Measurements from ENCODE around the gene WNK2. TPM values are rescaled to one million over a fixed set of nuclear protein-coding genes. Genes with fewer than 3 reads are reported as not detected.
"Not testable (repeated sequence)": the region's sequence is repeated elsewhere in the genome, so short reads cannot be mapped to it uniquely, and the experiment has no call there.

The WNK2 gene
- total and polyA plus RNA-seq, 2 donors, result 4.8 to 9.3 TPM

GRCh38 chr9:93316726-93317494 is 133.0 kb downstream of the WNK2 start:
- H3K4me1 ChIP-seq (ENCODE audit: insufficient read depth), result no peaks in the 10 kb centered on the region
- no peak overlapping the region for H3K4me3 ChIP-seq (ENCODE audit: low read depth, low read length)
- DNase-seq (ENCODE audit: extremely low spot score), result no peak
- H3K36me3 ChIP-seq (ENCODE audit: insufficient read depth), result no peaks in the 10 kb centered on the region
- 88% methylated on average over 12 of the region's 12 CpGs for WGBS
- no peak overlapping the region for H3K27ac ChIP-seq (ENCODE audit: low read depth)

- Histone ChIP-seq H3K4me1 (ENCODE audit: insufficient read depth) (no peaks in the 10 kb centered on the region), H3K4me3 (ENCODE audit: low read depth, low read length) (no peak overlapping the region), H3K36me3 (ENCODE audit: insufficient read depth) (no peaks in the 10 kb centered on the region), H3K27ac (ENCODE audit: low read depth) (no peak overlapping the region)
- WGBS, result 93% methylated on average over 30 of the region's 30 CpGs
- no peak for DNase-seq (ENCODE audit: extremely low spot score)
These were observed 133.7 kb downstream of the WNK2 start for GRCh38 chr9:93317495-93318094.

GRCh38 chr9:93318480-93318879 is 134.5 kb downstream of the WNK2 start:
- no peak overlapping the region for H3K4me3 ChIP-seq (ENCODE audit: low read depth, low read length)
- no peaks in the 10 kb centered on the region for H3K4me1 ChIP-seq (ENCODE audit: insufficient read depth)
- no peak overlapping the region for H3K27ac ChIP-seq (ENCODE audit: low read depth)
- H3K36me3 ChIP-seq (ENCODE audit: insufficient read depth), result no peaks in the 10 kb centered on the region
- no peak for DNase-seq (ENCODE audit: extremely low spot score)
- 83% methylated on average over 9 of the region's 9 CpGs for WGBS

- no peak overlapping the region for H3K4me3 ChIP-seq (ENCODE audit: low read depth, low read length)
- no peaks in the 10 kb centered on the region for H3K4me1 ChIP-seq (ENCODE audit: insufficient read depth)
- no peak for DNase-seq (ENCODE audit: extremely low spot score)
- H3K36me3 ChIP-seq (ENCODE audit: insufficient read depth), result no peaks in the 10 kb centered on the region
- 92% methylated on average over 13 of the region's 13 CpGs for WGBS
- no peak overlapping the region for H3K27ac ChIP-seq (ENCODE audit: low read depth)
These were observed 135.5 kb downstream of the WNK2 start for GRCh38 chr9:93319301-93319991.

GRCh38 chr9:93319992-93320500 is 136.1 kb downstream of the WNK2 start:
- Histone ChIP-seq H3K4me3 (ENCODE audit: low read depth, low read length) (no peak overlapping the region), H3K27ac (ENCODE audit: low read depth) (no peak overlapping the region), H3K4me1 (ENCODE audit: insufficient read depth) (no peaks in the 10 kb centered on the region), H3K36me3 (ENCODE audit: insufficient read depth) (no peaks in the 10 kb centered on the region)
- WGBS, result 68% methylated on average over 19 of the region's 19 CpGs
- DNase-seq (ENCODE audit: extremely low spot score), result no peak

- no peak overlapping the region for H3K27ac ChIP-seq (ENCODE audit: low read depth)
- H3K36me3 ChIP-seq (ENCODE audit: insufficient read depth), result no peaks in the 10 kb centered on the region
- H3K4me3 ChIP-seq (ENCODE audit: low read depth, low read length), result no peak overlapping the region
- 85% methylated on average over 11 of the region's 11 CpGs for WGBS
- no peaks in the 10 kb centered on the region for H3K4me1 ChIP-seq (ENCODE audit: insufficient read depth)
- DNase-seq (ENCODE audit: extremely low spot score), result no peak
These were observed 136.8 kb downstream of the WNK2 start for GRCh38 chr9:93320591-93321219.

GRCh38 chr9:93321220-93321610 is 137.3 kb downstream of the WNK2 start:
- H3K27ac ChIP-seq (ENCODE audit: low read depth), result no peak overlapping the region
- H3K4me1 ChIP-seq (ENCODE audit: insufficient read depth), result no peaks in the 10 kb centered on the region
- WGBS, result 92% methylated on average over 10 of the region's 10 CpGs
- no peaks in the 10 kb centered on the region for H3K36me3 ChIP-seq (ENCODE audit: insufficient read depth)
- H3K4me3 ChIP-seq (ENCODE audit: low read depth, low read length), result no peak overlapping the region
- DNase-seq (ENCODE audit: extremely low spot score), result no peak

GRCh38 chr9:93323446-93323954 is 139.6 kb downstream of the WNK2 start:
- not testable (repeated sequence) for H3K36me3 ChIP-seq (ENCODE audit: insufficient read depth); DNase-seq (ENCODE audit: extremely low spot score); H3K4me1 ChIP-seq (ENCODE audit: insufficient read depth); H3K4me3 ChIP-seq (ENCODE audit: low read depth, low read length); H3K27ac ChIP-seq (ENCODE audit: low read depth)
- whole genome bisulfite sequencing, result 95% methylated on average over 6 of the region's 6 CpGs

GRCh38 chr9:93324191-93324834 is 140.4 kb downstream of the WNK2 start:
- no peak for DNase-seq (ENCODE audit: extremely low spot score)
- Histone ChIP-seq H3K4me1 (ENCODE audit: insufficient read depth) (no peaks in the 10 kb centered on the region), H3K27ac (ENCODE audit: low read depth) (no peak overlapping the region), H3K4me3 (ENCODE audit: low read depth, low read length) (no peak overlapping the region), H3K36me3 (ENCODE audit: insufficient read depth) (no peaks in the 10 kb centered on the region)
- WGBS, result 71% methylated on average over 18 of the region's 18 CpGs

- no peak overlapping the region for H3K4me3 ChIP-seq (ENCODE audit: low read depth, low read length)
- H3K36me3 ChIP-seq (ENCODE audit: insufficient read depth), result no peaks in the 10 kb centered on the region
- H3K27ac ChIP-seq (ENCODE audit: low read depth), result no peak overlapping the region
- DNase-seq (ENCODE audit: extremely low spot score), result no peak
- no peaks in the 10 kb centered on the region for H3K4me1 ChIP-seq (ENCODE audit: insufficient read depth)
- WGBS, result 88% methylated on average over 22 of the region's 22 CpGs
These were observed 141.5 kb downstream of the WNK2 start for GRCh38 chr9:93325307-93326035.

GRCh38 chr9:93326056-93326455 is 142.1 kb downstream of the WNK2 start:
- no peak for DNase-seq (ENCODE audit: extremely low spot score)
- H3K27ac ChIP-seq (ENCODE audit: low read depth), result no peak overlapping the region
- no peaks in the 10 kb centered on the region for H3K36me3 ChIP-seq (ENCODE audit: insufficient read depth)
- H3K4me3 ChIP-seq (ENCODE audit: low read depth, low read length), result no peak overlapping the region
- H3K4me1 ChIP-seq (ENCODE audit: insufficient read depth), result no peaks in the 10 kb centered on the region
- WGBS, result 79% methylated on average over 9 of the region's 9 CpGs

- DNase-seq (ENCODE audit: extremely low spot score), result no peak
These were observed 142.7 kb downstream of the WNK2 start for GRCh38 chr9:93326654-93327053.

More at GRCh38 chr9:93326654-93327053, 142.7 kb downstream of the WNK2 start:
- Histone ChIP-seq H3K4me1 (ENCODE audit: insufficient read depth) (no peaks in the 10 kb centered on the region), H3K27ac (ENCODE audit: low read depth) (no peak overlapping the region), H3K36me3 (ENCODE audit: insufficient read depth) (no peaks in the 10 kb centered on the region), H3K4me3 (ENCODE audit: low read depth, low read length) (no peak overlapping the region)
- WGBS, result 89% methylated on average over 13 of the region's 13 CpGs
